IMR-90 (cell line): ENCODE measurements around the gene SKP2. TPM values are rescaled to one million over a fixed set of nuclear protein-coding genes. Genes with fewer than 3 reads are reported as not detected.

Experiments used
- ATAC-seq: fragments of 200-7000 bp; cut with Tn5 transposase; 2 replicates; pipeline ENCODE4 v1.9.1; 2020; ENCODE audit warnings: low read depth, mild to moderate bottlenecking, moderate library complexity
- BruUV-seq: library from RNA; stranded (reverse); fragments of 400-500 nt; replicated peaks from 2 replicates; lab custom pipeline; 2021; lab: Mats Ljungman, UMichigan
- CTCF ChIA-PET: fragments of 300-600 bp; formaldehyde crosslinking; extraction: SDS; loops from one replicate; lab custom pipeline; 2021; ENCODE audit warnings: antibody characterized with exemption; lab: Yijun Ruan, JAX
- POLR2A ChIA-PET: fragments of 300-600 bp; sonication (Branson Sonifier 250); formaldehyde crosslinking; loops from one replicate; lab custom pipeline; 2022; ENCODE audit warnings: antibody characterized with exemption; ENCODE audit not compliant: unreplicated experiment; lab: Charles Lee
- DNase-seq: peaks from one replicate; pipeline ENCODE4 v3.0.0; 2013
- H2AFZ ChIP-seq: replicated peaks from 2 replicates; pipeline ENCODE3; 2013; ENCODE audit warnings: low read length, mild to moderate bottlenecking; ENCODE audit not compliant: poor library complexity
- H2AK5ac ChIP-seq: 2 replicates; pipeline ENCODE4 v1.6.1; 2013; ENCODE audit warnings: low read depth, low read length, inconsistent platforms
- H2AK9ac ChIP-seq: replicated peaks from 2 replicates; pipeline ENCODE3; 2013; ENCODE audit warnings: mild to moderate bottlenecking, low read depth, low read length, moderate library complexity; ENCODE audit not compliant: poor library complexity
- H2BK120ac ChIP-seq: 2 replicates; pipeline ENCODE4 v1.6.1; 2013; ENCODE audit warnings: low read depth, low read length, inconsistent platforms
- H2BK15ac ChIP-seq: 3 replicates; pipeline ENCODE4 v1.6.1; 2013; ENCODE audit warnings: low read depth, low read length, inconsistent platforms
- H2BK20ac ChIP-seq: 2 replicates; pipeline ENCODE4 v1.6.1; 2013; ENCODE audit warnings: low read depth, mild to moderate bottlenecking, inconsistent platforms, low read length, moderate library complexity
- H2BK5ac ChIP-seq: 2 replicates; pipeline ENCODE4 v1.6.1; 2013; ENCODE audit warnings: mild to moderate bottlenecking, low read depth, low read length, inconsistent platforms; ENCODE audit not compliant: poor library complexity, severe bottlenecking
- H3K14ac ChIP-seq: replicated peaks from 2 replicates; pipeline ENCODE4 v1.6.1; 2013; ENCODE audit warnings: low read depth, low read length, inconsistent platforms
- H3K18ac ChIP-seq: 2 replicates; pipeline ENCODE4 v1.6.1; 2013; ENCODE audit warnings: low read depth, low read length, control low read depth
- H3K23ac ChIP-seq: 2 replicates; pipeline ENCODE4 v1.6.1; 2013; ENCODE audit warnings: low read depth, low read length, inconsistent platforms
- H3K27ac ChIP-seq: 2 replicates; pipeline ENCODE4 v1.5.1; 2013; ENCODE audit warnings: mild to moderate bottlenecking, control low read depth, low read length; ENCODE audit not compliant: insufficient read depth
- H3K27me3 ChIP-seq: 2 replicates; pipeline ENCODE4 v1.6.1; 2013; ENCODE audit warnings: low read length; ENCODE audit not compliant: control insufficient read depth, insufficient read depth
- H3K36me3 ChIP-seq: 2 replicates; pipeline ENCODE4 v1.6.1; 2013; ENCODE audit warnings: low read length, mixed read lengths; ENCODE audit not compliant: control insufficient read depth, insufficient read depth
- H3K4ac ChIP-seq: 2 replicates; pipeline ENCODE4 v1.6.1; 2013; ENCODE audit warnings: low read depth, low read length, inconsistent platforms
- H3K4me1 ChIP-seq: 2 replicates; pipeline ENCODE4 v1.6.1; 2013; ENCODE audit warnings: low read length, mixed read lengths; ENCODE audit not compliant: control insufficient read depth, insufficient read depth
- H3K4me2 ChIP-seq: 2 replicates; pipeline ENCODE4 v1.6.1; 2013; ENCODE audit warnings: low read depth, mild to moderate bottlenecking, control low read depth, low read length, moderate library complexity
- H3K4me3 ChIP-seq: 2 replicates; pipeline ENCODE4 v1.5.1; 2013; ENCODE audit warnings: low read depth, mild to moderate bottlenecking, control low read depth, low read length, moderate library complexity; ENCODE audit not compliant: insufficient read depth
- H3K56ac ChIP-seq: 2 replicates; pipeline ENCODE4 v1.6.1; 2013; ENCODE audit warnings: low read length, inconsistent platforms; ENCODE audit not compliant: insufficient read depth; ENCODE audit errors: extremely low read depth
- H3K79me1 ChIP-seq, 2 experiments: 2 replicates each; pipeline ENCODE4 v1.6.1; 2013; ENCODE audit warnings: low read length in 2 of 2, inconsistent platforms in 1 of 2, low read depth in 1 of 2
- H3K9ac ChIP-seq: 2 replicates; pipeline ENCODE4 v1.6.1; 2013; ENCODE audit warnings: low read depth, low read length, control low read depth
- H3K9me1 ChIP-seq: 2 replicates; pipeline ENCODE4 v1.6.1; 2013; ENCODE audit warnings: low read length, inconsistent platforms; ENCODE audit not compliant: insufficient read depth
- H3K9me3 ChIP-seq: 2 replicates; pipeline ENCODE4 v1.6.1; 2013; ENCODE audit warnings: low read length; ENCODE audit not compliant: control insufficient read depth, insufficient read depth
- H4K20me1 ChIP-seq: 2 replicates; pipeline ENCODE4 v1.6.1; 2013; ENCODE audit warnings: low read length, inconsistent platforms; ENCODE audit not compliant: insufficient read depth
- H4K5ac ChIP-seq: 2 replicates; pipeline ENCODE4 v1.6.1; 2013; ENCODE audit warnings: mild to moderate bottlenecking, low read depth, low read length, control low read depth
- H4K8ac ChIP-seq, 2 experiments: 2 replicates each; pipeline ENCODE4 v1.6.1; 2013; ENCODE audit warnings: low read depth in 2 of 2, low read length in 2 of 2, control low read depth in 1 of 2, inconsistent platforms in 1 of 2
- H4K91ac ChIP-seq: 2 replicates; pipeline ENCODE4 v1.6.1; 2013; ENCODE audit warnings: low read depth, low read length, inconsistent platforms; ENCODE audit not compliant: insufficient read depth
- BHLHE40 ChIP-seq: fragments of 150-350 bp; IDR thresholded peaks from 2 replicates; pipeline ENCODE4 v1.6.1; 2016; ENCODE audit warnings: mild to moderate bottlenecking, low read depth, low read length
- CEBPB ChIP-seq: IDR thresholded peaks from 2 replicates; pipeline ENCODE4 v1.6.1; 2012; ENCODE audit warnings: low read depth, low read length, improper control_type of control experiment
- CHD1 ChIP-seq: IDR thresholded peaks from 2 replicates; pipeline ENCODE4 v1.6.1; 2012; ENCODE audit warnings: low read depth, low read length, improper control_type of control experiment
- CTCF ChIP-seq: conservative IDR thresholded peaks from 2 replicates; pipeline ENCODE4 v1.5.1; 2012; ENCODE audit warnings: mild to moderate bottlenecking, low read depth, low read length, improper control_type of control experiment
- ELK1 ChIP-seq: fragments of 150-350 bp; IDR thresholded peaks from 2 replicates; pipeline ENCODE4 v1.6.1; 2016; ENCODE audit warnings: low read depth, mild to moderate bottlenecking, low read length, moderate library complexity, borderline replicate concordance
- FOS ChIP-seq: fragments of 150-350 bp; IDR thresholded peaks from 2 replicates; pipeline ENCODE4 v1.6.1; 2016; ENCODE audit warnings: low read depth, low read length
- MAFK ChIP-seq: IDR thresholded peaks from 2 replicates; pipeline ENCODE4 v1.6.1; 2012; ENCODE audit warnings: low read depth, low read length, improper control_type of control experiment
- MAZ ChIP-seq: IDR thresholded peaks from 2 replicates; pipeline ENCODE4 v1.6.1; 2012; ENCODE audit warnings: low read depth, mild to moderate bottlenecking, low read length, improper control_type of control experiment, moderate library complexity, borderline replicate concordance
- MXI1 ChIP-seq: IDR thresholded peaks from 2 replicates; pipeline ENCODE4 v1.6.1; 2012; ENCODE audit warnings: low read depth, mild to moderate bottlenecking, low read length, moderate library complexity, borderline replicate concordance
- NFE2L2 ChIP-seq: fragments of 150-350 bp; IDR thresholded peaks from 2 replicates; pipeline ENCODE4 v1.6.1; 2016; ENCODE audit warnings: low read depth, mild to moderate bottlenecking, low read length
- POLR2A ChIP-seq: IDR thresholded peaks from 2 replicates; pipeline ENCODE4 v1.6.1; 2012; ENCODE audit warnings: mild to moderate bottlenecking, low read depth, low read length
- RAD21 ChIP-seq: IDR thresholded peaks from 2 replicates; pipeline ENCODE4 v1.6.1; 2012; ENCODE audit warnings: low read length, improper control_type of control experiment
- RCOR1 ChIP-seq: IDR thresholded peaks from 2 replicates; pipeline ENCODE4 v1.6.1; 2012; ENCODE audit warnings: mild to moderate bottlenecking, low read length, improper control_type of control experiment; ENCODE audit not compliant: insufficient replicate concordance
- RFX5 ChIP-seq: IDR thresholded peaks from 2 replicates; pipeline ENCODE4 v1.8.0; 2012; ENCODE audit warnings: low read depth, mild to moderate bottlenecking, low read length, moderate library complexity
- SMC3 ChIP-seq: fragments of 150-350 bp; IDR thresholded peaks from 2 replicates; pipeline ENCODE4 v1.6.1; 2016; ENCODE audit warnings: low read depth, mild to moderate bottlenecking, antibody characterized with exemption, low read length, moderate library complexity
- USF2 ChIP-seq: fragments of 150-350 bp; IDR thresholded peaks from 2 replicates; pipeline ENCODE4 v1.6.1; 2017; ENCODE audit warnings: mild to moderate bottlenecking, antibody characterized with exemption, low read length, low read depth
- WGBS, 2 experiments: methylation state at CpG; one replicate each; pipeline versions ENCODE4 v1.1.5 to v1.1.7; 2013; ENCODE audit warnings: missing lambda C conversion rate in 2 of 2; ENCODE audit not compliant: insufficient read length in 1 of 2; ENCODE audit errors: extremely low coverage in 2 of 2; 5-methylcytosine and 5-hydroxymethylcytosine counted together
- dilution Hi-C: fragments of 300-500 bp; cut with HindIII; formaldehyde crosslinking; loops from one replicate; pipeline ENCODE4 v1.14.3; 2018; ENCODE audit warnings: low sequenced_read_pairs; ENCODE audit not compliant: unreplicated experiment
- in situ Hi-C: fragments of 300-500 bp; cut with MboI; formaldehyde crosslinking; loops from 3 replicates; pipeline ENCODE4 v1.14.3; 2019; ENCODE audit warnings: low sequenced_read_pairs, inconsistent platforms, mixed read lengths
- intact Hi-C: fragments of 100-400 bp; cut with micrococcal nuclease; formaldehyde crosslinking; loops from 2 replicates; pipeline ENCODE4 v1.10.0; 2022
- polyA plus RNA-seq, 3 experiments: library from polyadenylated mRNA; depleted of rRNA; stranded (reverse); fragments of >200 nt; gene quantifications; 2 replicates each; pipeline ENCODE4 v1.2.3, GENCODE V29; 2012; ENCODE audit warnings: low replicate concordance in 1 of 3
- total RNA-seq: library from RNA; depleted of rRNA; stranded (reverse); fragments of >200 nt; gene quantifications from 2 replicates; pipeline ENCODE4 v1.2.3, GENCODE V29; 2012

The SKP2 gene
- total and polyA plus RNA-seq, 2 of the 4 experiments (the other 2 are of a cell fraction) = 23.3 to 92.1 TPM

GRCh38 chr5:36178524-36178890 is 26.6 kb downstream of the SKP2 start:
- no peak overlapping the region for H3K56ac ChIP-seq
- H2AK9ac ChIP-seq = no peak overlapping the region
- H2AK5ac ChIP-seq = no peak overlapping the region
- H3K9me3 ChIP-seq = no peaks in the 10 kb centered on the region
- H4K8ac ChIP-seq = no peak overlapping the region
- intact Hi-C loops (loop anchor here (1.0 to 10.0 kb wide), 4 partner anchors 62 to 516 kb away; no protein-coding TSS in a partner anchor), dilution Hi-C loops (no loop called here), in situ Hi-C loops (loop anchor here (10.0 kb wide), 1 partner anchor 126 kb away; the partner anchor contains the start of gene RANBP3L)
- WGBS, 2 experiments = no CpG with 5 or more reads among the region's 3 CpGs
- no peak overlapping the region for H3K23ac ChIP-seq
- no peak overlapping the region for H2BK15ac ChIP-seq
- no peak overlapping the region for H2BK5ac ChIP-seq
- H3K27me3 ChIP-seq = no peaks in the 10 kb centered on the region
- H2AFZ ChIP-seq = no peak overlapping the region
- H3K4ac ChIP-seq = no peak overlapping the region
- no TSS peak for BruUV-seq
- no peak overlapping the region for H3K14ac ChIP-seq
- H4K20me1 ChIP-seq = no peaks in the 10 kb centered on the region
- no peak overlapping the region for H2BK20ac ChIP-seq
- ChIA-PET CTCF (interaction anchor here (0.8 to 1.5 kb wide), 10 partner anchors 13 to 518 kb away, joined by 3 to 6 read pairs (median 4); no protein-coding TSS in a partner anchor), POLR2A (no interaction called here)
- DNase-seq (no peak), ATAC-seq (no peak)
- H4K5ac ChIP-seq = no peak overlapping the region
- H3K36me3 ChIP-seq = peaks cover 18% of the 10 kb centered on the region
- H3K18ac ChIP-seq = no peak overlapping the region
- peaks cover 5% of the 10 kb centered on the region; the same call in 1 of the 2 replicates for H3K9me1 ChIP-seq
- peaks cover 0 to 7% of the 10 kb centered on the region in 2 experiments; a peak in 1 of 4 replicates for H3K79me1 ChIP-seq
- TF ChIP-seq MAZ (no peak), CHD1 (no peak), RFX5 (no peak), NFE2L2 (no peak), RAD21 (no peak), RCOR1 (no peak), CEBPB (no peak), SMC3 (no peak), FOS (no peak), POLR2A (no peak), USF2 (no peak), CTCF (no peak), BHLHE40 (no peak), MAFK (no peak), MXI1 (no peak), ELK1 (no peak)
- 0 out of 2 replicates have a peak, but pooled peaks cover 5% of the 10 kb centered on the region for H3K4me1 ChIP-seq
- no peak overlapping the region for H3K9ac ChIP-seq
- H2BK120ac ChIP-seq = no peak overlapping the region
- H4K91ac ChIP-seq = no peak overlapping the region
- H3K27ac ChIP-seq = no peak overlapping the region
- H3K4me3 ChIP-seq = no peak overlapping the region
- no peak overlapping the region for H3K4me2 ChIP-seq
